C4-2B (cell line): Measurements from ENCODE around the gene HS3ST3A1.

Experiments used
- H3K27ac ChIP-seq: fragments of 450-650 bp; 2 replicates; pipeline ENCODE4 v1.5.1; 2017
- CTCF ChIP-seq: fragments of 450-650 bp; conservative IDR thresholded peaks from 2 replicates; pipeline ENCODE4 v1.5.1; 2017; ENCODE audit warnings: mild to moderate bottlenecking
- ZFX ChIP-seq: fragments of 450-650 bp; IDR thresholded peaks from 2 replicates; pipeline ENCODE4 v1.6.1; 2017

Gene HS3ST3A1

GRCh38 chr17:13598353-13599167 lies 3.2 kb downstream of the HS3ST3A1 start:
- no peak for TF ChIP-seq CTCF
- no peak for TF ChIP-seq ZFX
- H3K27ac ChIP-seq: no peak overlapping the region

GRCh38 chr17:13597723-13598347 lies 3.9 kb downstream of the HS3ST3A1 start:
- no peak overlapping the region for H3K27ac ChIP-seq
- TF ChIP-seq ZFX: no peak
- TF ChIP-seq CTCF: peak; percentile 84

- no peak overlapping the region for H3K27ac ChIP-seq
- TF ChIP-seq CTCF: no peak
Observed at GRCh38 chr17:13596241-13596923, 5.3 kb downstream of the HS3ST3A1 start.

- no peak overlapping the region for H3K27ac ChIP-seq
- TF ChIP-seq CTCF: no peak
- TF ChIP-seq ZFX: no peak
Observed at GRCh38 chr17:13595599-13595899, 6.2 kb downstream of the HS3ST3A1 start.

GRCh38 chr17:13594762-13595598 lies 6.7 kb downstream of the HS3ST3A1 start:
- no peak overlapping the region for H3K27ac ChIP-seq
- no peak for TF ChIP-seq ZFX
- peak; percentile 93 for TF ChIP-seq CTCF

- no peak overlapping the region for H3K27ac ChIP-seq
- no peak for TF ChIP-seq ZFX
- no peak for TF ChIP-seq CTCF
Observed at GRCh38 chr17:13594310-13594709, 7.4 kb downstream of the HS3ST3A1 start.
